Measurements from ENCODE around the gene TAOK2. TPM values are rescaled to one million over a fixed set of nuclear protein-coding genes. Genes with fewer than 3 reads are reported as not detected.
"Not testable (repeated sequence)": the region's sequence is repeated elsewhere in the genome, so short reads cannot be mapped to it uniquely, and the experiment has no call there.

The TAOK2 gene
- total RNA-seq, 1 donor from 2014 or later = 75.4 TPM

GRCh38 chr16:30030841-30031413 is 57.3 kb downstream of the TAOK2 start, which contains the start of gene TLCD3B:
Gene TLCD3B (minus strand): TSS chr16:30031271. CDS start chr16:30030527, 744 bp downstream.
- intact Hi-C loops (cut with DNase I) = no loop called here
- peaks cover 5% of the 10 kb centered on the region for H3K4me1 ChIP-seq
- ATAC-seq (no peak), DNase-seq (no peak)
- peaks cover 64% of the 10 kb centered on the region for H3K27me3 ChIP-seq
- no peak for TF ChIP-seq CTCF (IDR thresholded peaks at IDR 0.05)
- H3K4me3 ChIP-seq = no peak within 1 kb of the TSS
- H3K27ac ChIP-seq = no peak within 1 kb of the TSS
- H3K9me3 ChIP-seq = no peaks in the 10 kb centered on the region
- no peaks in the 10 kb centered on the region for H3K36me3 ChIP-seq

GRCh38 chr16:30031477-30031918 is 57.8 kb downstream of the TAOK2 start:
- H3K4me1 ChIP-seq = peaks cover 5% of the 10 kb centered on the region
- peaks cover 60% of the 10 kb centered on the region for H3K27me3 ChIP-seq
- TF ChIP-seq CTCF (IDR thresholded peaks at IDR 0.05) = no peak
- no peaks in the 10 kb centered on the region for H3K36me3 ChIP-seq
- intact Hi-C loops (cut with DNase I) = no loop called here
- H3K27ac ChIP-seq = no peak overlapping the region
- no peak for ATAC-seq
- no peak overlapping the region for H3K4me3 ChIP-seq
- no peak for DNase-seq
- H3K9me3 ChIP-seq = no peaks in the 10 kb centered on the region

GRCh38 chr16:30032083-30032819 is 58.6 kb downstream of the TAOK2 start:
- no peak for DNase-seq
- Histone ChIP-seq H3K27me3 (peaks cover 59% of the 10 kb centered on the region), H3K4me1 (peaks cover 5% of the 10 kb centered on the region), H3K4me3 (no peak overlapping the region), H3K9me3 (no peaks in the 10 kb centered on the region), H3K27ac (no peak overlapping the region), H3K36me3 (no peaks in the 10 kb centered on the region)
- TF ChIP-seq CTCF (IDR thresholded peaks at IDR 0.05) = peak; percentile 70
- peak; percentile 66 for ATAC-seq
- intact Hi-C loops (cut with DNase I) = no loop called here

- ATAC-seq = no peak
- Histone ChIP-seq H3K9me3 (no peaks in the 10 kb centered on the region), H3K36me3 (no peaks in the 10 kb centered on the region), H3K4me3 (no peak overlapping the region), H3K27ac (no peak overlapping the region), H3K27me3 (peaks cover 59% of the 10 kb centered on the region), H3K4me1 (peaks cover 5% of the 10 kb centered on the region)
- no peak for DNase-seq
- intact Hi-C loops (cut with DNase I) = no loop called here
- TF ChIP-seq CTCF (IDR thresholded peaks at IDR 0.05) = no peak
These were observed 59.6 kb downstream of the TAOK2 start for GRCh38 chr16:30033270-30033669.

GRCh38 chr16:30040221-30040620 is 66.6 kb downstream of the TAOK2 start:
- DNase-seq (no peak), ATAC-seq (no peak)
- H3K36me3 ChIP-seq = no peaks in the 10 kb centered on the region
- intact Hi-C loops (cut with DNase I) = no loop called here
- TF ChIP-seq CTCF (IDR thresholded peaks at IDR 0.05) = no peak
- no peaks in the 10 kb centered on the region for H3K4me1 ChIP-seq
- H3K27ac ChIP-seq = no peak overlapping the region
- H3K4me3 ChIP-seq = no peak overlapping the region
- H3K9me3 ChIP-seq = no peaks in the 10 kb centered on the region
- peaks cover under 1% of the 10 kb centered on the region for H3K27me3 ChIP-seq

- H3K27ac ChIP-seq; intact Hi-C loops (cut with DNase I); H3K36me3 ChIP-seq; ATAC-seq; H3K4me1 ChIP-seq; DNase-seq; H3K27me3 ChIP-seq; H3K4me3 ChIP-seq; H3K9me3 ChIP-seq: not testable (repeated sequence)
These were observed 67.0 kb downstream of the TAOK2 start for GRCh38 chr16:30040690-30041089.
